Mesenchymal stem cell (in vitro differentiated cells and primary cell): ENCODE measurements around the gene EFR3B.
A peak's percentile ranks its signal among the peaks of the same experiment; 100 is the strongest.

Experiments
- DNase-seq: peaks from one replicate; pipeline ENCODE4 v3.0.0-alpha.2; 2013
- H2AFZ ChIP-seq: one replicate; pipeline ENCODE4 v1.6.1; 2013; ENCODE audit warnings: low read depth, mild to moderate bottlenecking, control low read depth, inconsistent platforms, low read length, moderate library complexity
- H2AK5ac ChIP-seq: 2 replicates; pipeline ENCODE4 v1.6.1; 2013; ENCODE audit warnings: low read length, moderate library complexity, mild to moderate bottlenecking, inconsistent platforms; ENCODE audit not compliant: severe bottlenecking
- H2BK120ac ChIP-seq: one replicate; pipeline ENCODE4 v1.6.1; 2013; ENCODE audit warnings: low read depth, mild to moderate bottlenecking, inconsistent platforms, low read length, moderate library complexity
- H2BK12ac ChIP-seq, 2 experiments: one replicate each; pipeline ENCODE4 v1.6.1; 2013; ENCODE audit warnings: inconsistent platforms in 2 of 2, low read length in 2 of 2, mild to moderate bottlenecking in 2 of 2, moderate library complexity in 2 of 2, control low read depth in 1 of 2
- H2BK15ac ChIP-seq: one replicate; pipeline ENCODE4 v1.6.1; 2013; ENCODE audit warnings: mild to moderate bottlenecking, low read depth, inconsistent platforms; ENCODE audit not compliant: poor library complexity, severe bottlenecking
- H2BK5ac ChIP-seq: 2 replicates; pipeline ENCODE4 v1.6.1; 2013; ENCODE audit warnings: low read depth, mild to moderate bottlenecking, low read length, control low read depth, inconsistent platforms; ENCODE audit not compliant: poor library complexity, severe bottlenecking
- H3K14ac ChIP-seq, 2 experiments: one replicate each; pipeline ENCODE4 v1.6.1; 2013; ENCODE audit warnings: inconsistent platforms in 2 of 2, low read length in 2 of 2, control low read depth in 1 of 2, mild to moderate bottlenecking in 1 of 2, moderate library complexity in 1 of 2
- H3K18ac ChIP-seq, 2 experiments: one replicate each; pipeline ENCODE4 v1.6.1; 2013; ENCODE audit warnings: inconsistent platforms in 2 of 2, low read length in 2 of 2, control low read depth in 1 of 2, low read depth in 1 of 2, mild to moderate bottlenecking in 1 of 2
- H3K23ac ChIP-seq, 2 experiments: one replicate each; pipeline ENCODE4 v1.6.1; 2013; ENCODE audit warnings: inconsistent platforms in 2 of 2, low read length in 2 of 2, mild to moderate bottlenecking in 2 of 2, moderate library complexity in 2 of 2, control low read depth in 1 of 2
- H3K27ac ChIP-seq: 2 replicates; pipeline ENCODE4 v1.5.1; 2013; ENCODE audit warnings: mild to moderate bottlenecking, moderate library complexity, low read length, control low read depth, inconsistent platforms; ENCODE audit not compliant: poor library complexity, severe bottlenecking
- H3K27me3 ChIP-seq, 2 experiments: 2 replicates each; pipeline versions ENCODE4 v1.6.1 to v1.7.0; 2013; ENCODE audit warnings: low read length in 2 of 2, mild to moderate bottlenecking in 2 of 2, moderate library complexity in 2 of 2, control low read depth in 1 of 2, inconsistent platforms in 1 of 2; ENCODE audit not compliant: control insufficient read depth in 1 of 2, insufficient read depth in 1 of 2
- H3K36me3 ChIP-seq, 2 experiments: 2 replicates each; pipeline versions ENCODE4 v1.6.1 to v1.7.0; 2013; ENCODE audit warnings: low read length in 2 of 2, control low read depth in 1 of 2, inconsistent platforms in 1 of 2, low read depth in 1 of 2, mild to moderate bottlenecking in 1 of 2; ENCODE audit not compliant: insufficient read depth in 2 of 2, control insufficient read depth in 1 of 2
- H3K4ac ChIP-seq, 2 experiments: one replicate each; pipeline ENCODE4 v1.6.1; 2013; ENCODE audit warnings: inconsistent platforms in 2 of 2, low read length in 2 of 2, mild to moderate bottlenecking in 2 of 2, moderate library complexity in 2 of 2, control low read depth in 1 of 2, low read depth in 1 of 2
- H3K4me1 ChIP-seq: 2 replicates; pipeline ENCODE4 v1.6.1; 2013; ENCODE audit warnings: low read depth, low read length, control low read depth; ENCODE audit not compliant: control insufficient read depth, insufficient read depth
- H3K4me2 ChIP-seq: 2 replicates; pipeline ENCODE4 v1.6.1; 2013; ENCODE audit warnings: low read length, mild to moderate bottlenecking, inconsistent platforms; ENCODE audit not compliant: poor library complexity, severe bottlenecking
- H3K4me3 ChIP-seq, 2 experiments: 2 replicates each; pipeline versions ENCODE4 v1.5.1 to v1.7.0; 2013; ENCODE audit warnings: low read length in 2 of 2, mild to moderate bottlenecking in 2 of 2, control low read depth in 1 of 2, low read depth in 1 of 2; ENCODE audit not compliant: insufficient read depth in 1 of 2
- H3K79me1 ChIP-seq: replicated peaks from 2 replicates; pipeline ENCODE4 v1.6.1; 2013; ENCODE audit warnings: mild to moderate bottlenecking, control low read depth, low read length, inconsistent platforms; ENCODE audit not compliant: poor library complexity, severe bottlenecking
- H3K9ac ChIP-seq: 2 replicates; pipeline ENCODE4 v1.7.0; 2013; ENCODE audit warnings: mild to moderate bottlenecking, low read length, moderate library complexity
- H3K9me3 ChIP-seq: 2 replicates; pipeline ENCODE4 v1.7.0; 2013; ENCODE audit warnings: mild to moderate bottlenecking, low read length; ENCODE audit not compliant: control insufficient read depth
- H4K8ac ChIP-seq: one replicate; pipeline ENCODE4 v1.6.1; 2013; ENCODE audit warnings: inconsistent platforms, mild to moderate bottlenecking, low read length, moderate library complexity
- H4K91ac ChIP-seq: one replicate; pipeline ENCODE4 v1.6.1; 2013; ENCODE audit warnings: mild to moderate bottlenecking, low read length, inconsistent platforms
- WGBS: methylation state at CpG from one replicate; pipeline ENCODE4 v1.1.7; 2013; ENCODE audit warnings: mixed read lengths; 5-methylcytosine and 5-hydroxymethylcytosine counted together

The EFR3B gene

GRCh38 chr2:25197336-25198208 lies 155.7 kb downstream of the EFR3B start:
- Histone ChIP-seq H2BK5ac (no peak overlapping the region), H4K8ac (peak overlapping the region; percentile 81), H2BK120ac (no peak overlapping the region), H3K4me3 (no peak overlapping the region), H2AK5ac (no peak overlapping the region), H3K36me3 (no peaks in the 10 kb centered on the region), H4K91ac (no peak overlapping the region), H3K9ac (no peak overlapping the region), H3K14ac (no peak overlapping the region), H3K27ac (no peak overlapping the region), H3K4ac (no peak overlapping the region), H3K4me1 (peaks cover 6% of the 10 kb centered on the region), H3K79me1 (no peaks in the 10 kb centered on the region), H3K4me2 (no peak overlapping the region), H3K18ac (peak overlapping the region; percentile 18 to 60), H3K9me3 (no peaks in the 10 kb centered on the region), H2BK15ac (no peak overlapping the region), H3K23ac (no peak overlapping the region), H2BK12ac (peak overlapping the region; percentile 10 to 41), H3K27me3 (peaks cover 0 to 13% of the 10 kb centered on the region in 2 experiments), H2AFZ (peak overlapping the region; percentile 44)
- DNase-seq: peak; percentile 53
- WGBS: 61% methylated on average over 11 of the region's 12 CpGs

GRCh38 chr2:25198209-25198525 lies 156.3 kb downstream of the EFR3B start:
- Histone ChIP-seq H3K36me3 (no peaks in the 10 kb centered on the region), H2BK12ac (peak overlapping the region in 1 of 2 experiments; percentile 10), H3K18ac (peak overlapping the region; percentile 18 to 60), H2BK15ac (no peak overlapping the region), H3K27ac (no peak overlapping the region), H3K4me1 (peaks cover 6% of the 10 kb centered on the region), H3K79me1 (no peaks in the 10 kb centered on the region), H2BK120ac (no peak overlapping the region), H3K9me3 (no peaks in the 10 kb centered on the region), H3K14ac (no peak overlapping the region), H3K23ac (no peak overlapping the region), H3K4me2 (no peak overlapping the region), H3K27me3 (peaks cover 0 to 13% of the 10 kb centered on the region in 2 experiments), H2AFZ (peak overlapping the region; percentile 44), H2AK5ac (no peak overlapping the region), H2BK5ac (no peak overlapping the region), H3K9ac (no peak overlapping the region), H4K91ac (no peak overlapping the region), H3K4ac (no peak overlapping the region), H4K8ac (peak overlapping the region; percentile 45), H3K4me3 (no peak overlapping the region)
- no peak for DNase-seq
- WGBS: no CpG with 5 or more reads among the region's 4 CpGs

DNA sequence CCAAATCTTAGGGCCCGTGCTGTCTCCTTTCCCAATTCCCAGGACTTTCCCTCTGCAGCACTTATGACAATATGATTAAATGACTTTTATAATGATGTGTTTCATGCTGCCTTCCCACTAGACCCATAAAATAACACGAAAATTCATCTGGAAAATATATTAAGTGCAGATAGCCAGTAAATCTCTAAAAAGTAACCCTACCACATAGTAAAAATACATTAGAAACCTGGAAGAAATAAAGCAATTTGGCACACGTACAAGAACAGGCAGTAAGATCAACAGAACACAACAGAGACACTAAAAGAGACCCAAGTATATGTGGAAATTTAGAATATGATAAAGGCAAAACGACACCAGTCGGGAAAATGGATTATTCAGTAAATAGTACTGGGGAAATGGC lies 156.7 kb downstream of the EFR3B start:
- H2AFZ ChIP-seq: no peak overlapping the region
- H3K9ac ChIP-seq: no peak overlapping the region
- H3K14ac ChIP-seq: no peak overlapping the region
- no peak overlapping the region for H2BK120ac ChIP-seq
- no peak overlapping the region for H3K4me2 ChIP-seq
- no peak overlapping the region for H3K23ac ChIP-seq
- no peak overlapping the region for H3K27ac ChIP-seq
- no peak overlapping the region for H2BK12ac ChIP-seq
- no peaks in the 10 kb centered on the region for H3K36me3 ChIP-seq
- H4K91ac ChIP-seq: no peak overlapping the region
- no peaks in the 10 kb centered on the region for H3K79me1 ChIP-seq
- peaks cover 0 to 13% of the 10 kb centered on the region in 2 experiments for H3K27me3 ChIP-seq
- H3K4ac ChIP-seq: no peak overlapping the region
- 67% methylated on average over 3 of the region's 5 CpGs for WGBS
- no peak for DNase-seq
- no peak overlapping the region for H2BK15ac ChIP-seq
- H3K9me3 ChIP-seq: no peaks in the 10 kb centered on the region
- H2BK5ac ChIP-seq: no peak overlapping the region
- no peak overlapping the region for H3K18ac ChIP-seq
- H2AK5ac ChIP-seq: no peak overlapping the region
- peaks cover 6% of the 10 kb centered on the region for H3K4me1 ChIP-seq
- H4K8ac ChIP-seq: no peak overlapping the region
- H3K4me3 ChIP-seq: no peak overlapping the region

DNA sequence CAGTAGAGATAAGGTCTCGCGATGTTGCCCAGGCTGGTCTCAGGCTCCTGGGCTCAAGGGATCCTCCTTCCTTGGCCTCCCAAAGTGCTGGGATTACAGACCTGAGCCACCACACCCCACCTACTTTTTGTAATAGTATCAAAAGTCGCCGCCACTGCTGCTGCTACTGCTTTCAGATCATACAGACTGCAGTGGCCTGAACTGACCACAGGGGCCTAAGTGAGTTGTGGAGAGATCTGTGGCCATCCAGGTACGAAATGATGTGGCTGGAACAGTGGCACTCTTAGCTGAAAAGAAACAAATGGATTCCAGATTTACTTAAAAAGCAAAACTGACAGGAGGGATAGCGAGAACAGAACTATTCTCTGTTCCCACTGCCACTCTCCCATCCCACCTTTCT lies 159.4 kb downstream of the EFR3B start:
- H2BK12ac ChIP-seq: no peak overlapping the region
- H2BK15ac ChIP-seq: no peak overlapping the region
- no peaks in the 10 kb centered on the region for H3K36me3 ChIP-seq
- H3K4ac ChIP-seq: no peak overlapping the region
- H3K9ac ChIP-seq: no peak overlapping the region
- H3K79me1 ChIP-seq: no peaks in the 10 kb centered on the region
- no peak overlapping the region for H3K14ac ChIP-seq
- H4K91ac ChIP-seq: no peak overlapping the region
- no peak overlapping the region for H3K23ac ChIP-seq
- DNase-seq: no peak
- no peak overlapping the region for H4K8ac ChIP-seq
- WGBS: 84% methylated on average over 4 of the region's 6 CpGs
- no peak overlapping the region for H3K4me3 ChIP-seq
- H3K9me3 ChIP-seq: no peaks in the 10 kb centered on the region
- no peak overlapping the region for H2BK120ac ChIP-seq
- H3K27me3 ChIP-seq: peaks cover 0 to 13% of the 10 kb centered on the region in 2 experiments
- no peak overlapping the region for H3K27ac ChIP-seq
- no peak overlapping the region for H2AFZ ChIP-seq
- H2BK5ac ChIP-seq: no peak overlapping the region
- no peak overlapping the region for H3K18ac ChIP-seq
- H3K4me2 ChIP-seq: no peak overlapping the region
- H2AK5ac ChIP-seq: no peak overlapping the region
- peaks cover 11% of the 10 kb centered on the region for H3K4me1 ChIP-seq
